Urothelium cell line (cell line): ENCODE measurements around the gene UBA1.

Experiments
- DNase-seq: peaks from one replicate; pipeline ENCODE4 v3.0.0; 2011; ENCODE audit warnings: low spot score, mixed read lengths
- FAIRE-seq: peaks from 2 replicates; lab custom pipeline; 2011; peaks lifted over from hg19 to GRCh38; lab: Jason Lieb, UNC

The UBA1 gene

GRCh38 chrX:47227334-47227583, 33.6 kb downstream of the UBA1 start:
- no peak for FAIRE-seq

GRCh38 chrX:47228550-47229270, 35.1 kb downstream of the UBA1 start:
- DNase-seq (no peak), FAIRE-seq (no peak)

More at GRCh38 chrX:47227334-47227583, 33.6 kb downstream of the UBA1 start:
- no peak for DNase-seq

GRCh38 chrX:47229427-47229826, 35.8 kb downstream of the UBA1 start:
- no peak for DNase-seq
- FAIRE-seq: no peak

DNA sequence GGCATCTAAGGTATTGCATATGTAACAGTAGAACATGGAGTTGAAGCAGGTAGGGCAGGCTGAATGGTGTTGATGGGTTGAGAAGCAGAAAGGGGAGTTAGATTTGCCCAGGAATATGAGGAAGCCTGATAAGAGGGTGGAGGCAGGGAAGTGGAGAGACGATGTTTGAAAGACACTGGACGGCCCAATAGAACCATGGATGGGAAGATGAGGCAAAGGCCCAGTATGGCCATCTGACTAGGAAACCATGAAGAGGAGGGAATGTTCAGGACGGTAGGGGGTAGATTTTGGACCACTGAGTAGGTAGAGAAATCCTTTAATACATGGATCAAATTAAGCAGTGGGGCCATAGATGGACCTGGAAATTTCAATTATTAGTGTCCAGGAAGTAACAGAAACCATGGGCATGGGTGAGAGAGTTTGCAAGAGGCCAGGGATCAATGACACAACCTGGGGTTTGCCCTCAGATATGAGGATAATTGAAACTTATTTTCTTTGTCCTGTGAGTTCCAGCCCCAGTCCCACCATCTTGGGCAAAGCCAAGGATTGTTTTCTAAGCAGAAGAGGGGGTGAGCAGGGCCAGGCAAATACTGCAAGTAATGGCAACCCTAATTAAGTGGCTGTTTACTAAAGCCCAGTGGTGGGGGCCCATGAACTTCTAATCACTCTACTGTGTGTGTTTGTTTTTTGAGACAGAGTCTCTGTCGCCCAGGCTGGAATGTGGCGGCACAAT, 36.7 kb downstream of the UBA1 start:
- no peak for DNase-seq
- FAIRE-seq: no peak

- FAIRE-seq (no peak), DNase-seq (no peak)
Observed at GRCh38 chrX:47231167-47231566, 37.5 kb downstream of the UBA1 start.

DNA sequence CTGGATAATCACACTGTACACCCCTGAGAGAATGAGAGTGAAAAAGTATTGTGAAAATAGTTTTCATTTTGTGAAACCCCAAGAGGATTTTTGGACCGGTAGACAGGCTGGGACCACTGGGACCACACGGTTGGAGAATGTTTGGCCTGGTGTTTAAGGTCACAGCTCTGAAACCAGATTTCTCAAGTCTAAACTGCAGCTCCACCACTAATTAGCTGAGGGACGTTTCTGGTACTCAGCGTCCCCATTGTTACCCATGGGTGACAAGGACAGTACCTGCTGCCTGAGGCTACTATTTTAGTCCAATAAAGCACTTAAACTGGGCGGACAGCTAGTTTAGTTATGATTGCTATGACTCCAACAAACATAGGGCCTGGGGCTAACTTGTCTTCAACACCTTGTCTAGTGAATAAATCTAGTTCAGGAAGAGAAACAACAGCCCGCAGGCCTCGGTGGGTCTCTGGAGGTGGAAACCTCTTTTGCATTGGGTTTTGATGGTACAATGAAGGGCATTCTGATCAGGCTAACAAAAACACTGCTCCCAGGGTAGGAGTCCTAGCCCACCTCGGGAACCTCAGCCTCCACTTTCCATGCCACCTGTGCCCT, 38.7 kb downstream of the UBA1 start:
- DNase-seq (no peak), FAIRE-seq (no peak)

DNA sequence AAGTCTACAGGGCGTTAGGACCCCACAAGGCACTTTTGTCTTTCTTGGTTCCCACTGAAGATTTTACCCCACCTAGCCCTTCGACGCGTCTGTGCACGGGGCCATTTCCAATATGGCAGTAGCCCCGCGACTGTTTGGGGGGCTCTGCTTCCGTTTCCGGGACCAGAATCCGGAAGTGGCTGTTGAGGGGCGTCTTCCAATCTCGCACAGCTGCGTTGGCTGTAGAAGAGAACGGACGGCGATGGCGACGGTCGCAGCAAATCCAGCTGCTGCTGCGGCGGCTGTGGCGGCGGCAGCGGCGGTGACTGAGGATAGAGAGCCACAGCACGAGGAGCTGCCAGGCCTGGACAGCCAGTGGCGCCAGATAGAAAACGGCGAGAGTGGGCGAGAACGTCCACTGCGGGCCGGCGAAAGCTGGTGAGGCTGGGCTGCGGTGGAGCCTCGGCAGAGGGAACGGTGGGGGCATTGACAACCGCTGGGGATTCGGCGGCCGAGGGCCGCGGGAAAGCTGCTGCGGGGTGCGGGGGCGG, 39.2 kb downstream of the UBA1 start, which contains the start of gene USP11:
TSS of gene USP11 (plus strand) at position 207 of the 530 bp plus-strand sequence. CDS start at position 242, 35 bp downstream.
- FAIRE-seq: no peak

GRCh38 chrX:47233333-47234113, 39.9 kb downstream of the UBA1 start:
- no peak for FAIRE-seq
- peak; percentile 85 for DNase-seq

More for the DNA sequence above, 39.2 kb downstream of the UBA1 start, which contains the start of gene USP11:
- DNase-seq: peak; percentile 37

DNA sequence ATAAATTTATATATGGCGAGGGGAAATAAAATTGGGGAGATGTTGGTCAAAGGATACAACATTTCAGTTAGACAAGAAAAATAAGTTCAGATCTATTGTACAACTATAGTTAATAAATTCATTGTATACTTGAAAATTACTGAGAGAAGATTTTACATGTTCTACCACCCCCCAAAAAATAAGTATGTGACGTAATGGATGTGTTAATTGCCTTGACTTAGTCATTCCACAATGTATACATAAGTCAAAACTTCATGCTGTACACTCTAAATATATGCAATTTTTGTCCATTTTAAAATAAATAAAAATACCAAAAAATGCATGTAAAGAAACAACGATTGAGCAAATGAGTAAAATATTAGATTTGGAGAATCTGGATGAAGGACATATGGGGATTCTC, 41.0 kb downstream of the UBA1 start:
- DNase-seq: no peak
- no peak for FAIRE-seq

- FAIRE-seq (no peak), DNase-seq (no peak)
Observed at GRCh38 chrX:47235691-47236103, 42.1 kb downstream of the UBA1 start.

DNA sequence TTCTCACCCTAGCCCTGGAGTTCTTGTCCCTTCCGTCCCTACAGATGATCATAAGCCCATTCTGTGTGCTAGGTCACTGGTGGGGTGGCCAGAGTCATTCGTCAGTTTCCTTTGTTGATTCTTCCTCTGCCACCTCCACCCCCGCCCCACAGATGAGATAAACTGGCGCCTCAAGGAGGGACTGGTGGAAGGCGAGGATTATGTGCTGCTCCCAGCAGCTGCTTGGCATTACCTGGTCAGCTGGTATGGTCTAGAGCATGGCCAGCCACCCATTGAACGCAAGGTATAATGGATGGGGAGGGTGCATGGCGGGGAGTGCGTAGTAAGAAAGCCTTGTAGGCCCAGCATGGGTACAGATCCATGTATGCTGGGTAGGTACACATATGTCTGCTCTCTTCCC, 45.6 kb downstream of the UBA1 start:
- DNase-seq: no peak
- no peak for FAIRE-seq

- no peak for DNase-seq
- FAIRE-seq: no peak
Observed at GRCh38 chrX:47239898-47240545, 46.4 kb downstream of the UBA1 start.

DNA sequence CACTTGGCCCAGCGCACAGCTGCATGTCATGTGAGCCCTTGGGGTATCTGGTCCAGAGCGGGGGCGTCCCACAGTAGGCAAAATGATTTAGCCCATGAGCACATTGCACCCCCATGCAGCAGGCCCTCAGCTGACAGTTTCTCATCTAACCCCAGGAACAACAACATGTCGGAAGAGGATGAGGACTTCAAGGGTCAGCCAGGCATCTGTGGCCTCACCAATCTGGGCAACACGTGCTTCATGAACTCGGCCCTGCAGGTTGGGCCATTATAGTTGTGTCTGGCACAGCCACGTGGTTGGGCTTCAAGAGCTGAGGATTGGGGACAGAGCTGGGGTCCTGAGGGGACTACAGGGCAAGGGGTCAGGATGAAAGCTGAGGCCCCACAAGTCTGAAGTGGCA, 47.0 kb downstream of the UBA1 start:
- DNase-seq (no peak), FAIRE-seq (no peak)

- no peak for FAIRE-seq
- no peak for DNase-seq
Observed at GRCh38 chrX:47241201-47242011, 47.8 kb downstream of the UBA1 start.

DNA sequence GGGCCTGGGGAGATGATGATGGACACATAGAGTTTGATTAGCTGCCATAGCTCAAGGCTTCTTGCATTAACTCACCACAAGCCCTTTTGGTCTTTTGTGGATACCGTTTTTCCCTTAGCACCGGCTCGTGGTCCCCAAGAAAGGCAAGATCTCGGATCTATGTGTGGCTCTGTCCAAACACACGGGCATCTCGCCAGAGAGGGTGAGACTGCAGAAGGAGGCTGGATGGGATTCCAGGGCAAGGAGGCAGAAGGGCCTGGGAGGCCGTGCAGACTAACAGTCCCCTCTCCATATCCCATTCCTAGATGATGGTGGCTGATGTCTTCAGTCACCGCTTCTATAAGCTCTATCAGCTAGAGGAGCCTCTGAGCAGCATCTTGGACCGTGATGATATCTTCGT, 48.7 kb downstream of the UBA1 start:
- DNase-seq: no peak
- FAIRE-seq: no peak

GRCh38 chrX:47243351-47243750, 49.7 kb downstream of the UBA1 start:
- DNase-seq (no peak), FAIRE-seq (no peak)

GRCh38 chrX:47244676-47245075, 51.0 kb downstream of the UBA1 start:
- no peak for DNase-seq
- FAIRE-seq: no peak

GRCh38 chrX:47245156-47245555, 51.5 kb downstream of the UBA1 start:
- DNase-seq (no peak), FAIRE-seq (no peak)

GRCh38 chrX:47247206-47247998, 53.8 kb downstream of the UBA1 start:
- FAIRE-seq: no peak
- DNase-seq: peak; percentile 17
